ENCODE data around the gene RNF144A.

DNA sequence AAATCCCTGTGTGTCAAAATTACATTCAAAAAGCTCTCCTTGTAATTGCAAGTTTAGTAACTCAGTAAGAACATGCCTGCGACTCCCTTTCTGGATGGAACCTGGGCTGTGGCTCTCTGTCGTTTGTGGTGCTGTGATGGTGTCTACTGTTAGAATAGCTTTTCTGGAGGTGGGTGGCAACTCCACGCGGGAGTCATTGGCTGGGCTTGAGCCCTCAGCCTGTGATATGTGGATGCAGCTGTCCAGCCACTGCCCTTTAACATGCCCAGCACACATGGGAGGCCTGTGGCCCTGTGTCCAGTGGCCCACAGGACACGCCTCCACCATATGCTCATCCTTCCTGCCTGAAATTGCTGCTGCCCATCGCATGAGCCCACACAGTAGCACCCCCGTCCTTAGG is 124.2 kb downstream of the RNF144A start:
- TF ChIP-seq CTCF (IDR thresholded peaks at IDR 0.05) (no peak), EZH2 (IDR thresholded peaks at IDR 0.05; ENCODE audit: borderline replicate concordance, insufficient read depth, low read depth, low read length, poor library complexity, severe bottlenecking) (no peak)
